Progenitor cell of endocrine pancreas (in vitro differentiated cells): Measurements from ENCODE around the gene HDAC7. TPM values are rescaled to one million over a fixed set of nuclear protein-coding genes. Genes with fewer than 3 reads are reported as not detected.
"Not testable (repeated sequence)": the region's sequence is repeated elsewhere in the genome, so short reads cannot be mapped to it uniquely, and the experiment has no call there.

Experiments used
- DNase-seq: peaks from one replicate; pipeline ENCODE4 v3.0.0; 2021; ENCODE audit warnings: low spot score; ENCODE audit not compliant: unreplicated experiment
- H3K27ac Mint-ChIP-seq: 2 replicates; pipeline ENCODE4 v1.8.0; 2021; ENCODE audit warnings: mild to moderate bottlenecking, moderate library complexity, mixed read lengths
- H3K27me3 Mint-ChIP-seq: 2 replicates; pipeline ENCODE4 v1.8.0; 2021; ENCODE audit warnings: mixed read lengths
- H3K36me3 Mint-ChIP-seq: 2 replicates; pipeline ENCODE4 v1.8.0; 2022; ENCODE audit warnings: mixed read lengths; ENCODE audit not compliant: insufficient read depth
- H3K4me1 Mint-ChIP-seq: 2 replicates; pipeline ENCODE4 v1.8.0; 2021; ENCODE audit warnings: low read depth, mixed read lengths
- H3K4me3 Mint-ChIP-seq: 2 replicates; pipeline ENCODE4 v1.8.0; 2021; ENCODE audit warnings: low read depth, mild to moderate bottlenecking, moderate library complexity, mixed read lengths
- H3K9me3 Mint-ChIP-seq: 2 replicates; pipeline ENCODE4 v1.8.0; 2021; ENCODE audit warnings: low read depth, mixed read lengths
- CTCF ChIP-seq: fragments of 200-600 bp; sonication (generic); IDR thresholded peaks from one replicate; pipeline ENCODE4 v1.5.0; 2021; ENCODE audit warnings: antibody characterized with exemption, mild to moderate bottlenecking; ENCODE audit not compliant: unreplicated experiment
- total RNA-seq: library from RNA; stranded (reverse); gene quantifications from 2 replicates; pipeline ENCODE4 v1.2.1, GENCODE V29; 2021

Gene HDAC7
- total RNA-seq, 1 donor from 2014 or later: 80.0 TPM

GRCh38 chr12:47812797-47813510, 6.7 kb downstream of the HDAC7 start:
- H3K4me1 Mint-ChIP-seq: peaks cover 31% of the 10 kb centered on the region
- H3K27ac Mint-ChIP-seq: peak overlapping the region; percentile 90
- peaks cover 2% of the 10 kb centered on the region for H3K36me3 Mint-ChIP-seq
- no peaks in the 10 kb centered on the region for H3K9me3 Mint-ChIP-seq
- DNase-seq: peak; percentile 69
- no peaks in the 10 kb centered on the region for H3K27me3 Mint-ChIP-seq
- peak overlapping the region; percentile 54 for H3K4me3 Mint-ChIP-seq
- no peak for TF ChIP-seq CTCF

GRCh38 chr12:47811581-47812484, 7.9 kb downstream of the HDAC7 start:
- Mint-ChIP-seq H3K4me3 (peak overlapping the region; percentile 54), H3K27me3 (no peaks in the 10 kb centered on the region), H3K4me1 (peaks cover 32% of the 10 kb centered on the region), H3K9me3 (no peaks in the 10 kb centered on the region), H3K27ac (peak overlapping the region; percentile 90), H3K36me3 (peaks cover 2% of the 10 kb centered on the region)
- TF ChIP-seq CTCF: no peak
- no peak for DNase-seq

GRCh38 chr12:47811072-47811396, 8.7 kb downstream of the HDAC7 start:
- Mint-ChIP-seq H3K4me3 (no peak overlapping the region), H3K9me3 (no peaks in the 10 kb centered on the region), H3K36me3 (peaks cover 2% of the 10 kb centered on the region), H3K27ac (no peak overlapping the region), H3K4me1 (peaks cover 30% of the 10 kb centered on the region), H3K27me3 (no peaks in the 10 kb centered on the region)
- no peak for DNase-seq
- no peak for TF ChIP-seq CTCF

GRCh38 chr12:47809518-47809917, 10.2 kb downstream of the HDAC7 start:
- H3K9me3 Mint-ChIP-seq, H3K36me3 Mint-ChIP-seq, H3K27me3 Mint-ChIP-seq, H3K27ac Mint-ChIP-seq, DNase-seq, H3K4me3 Mint-ChIP-seq: not testable (repeated sequence)
- peaks cover 27% of the 10 kb centered on the region for H3K4me1 Mint-ChIP-seq

- no peak for DNase-seq
- H3K4me3 Mint-ChIP-seq: no peak overlapping the region
Observed at GRCh38 chr12:47808574-47809365, 10.9 kb downstream of the HDAC7 start.

More at GRCh38 chr12:47808574-47809365, 10.9 kb downstream of the HDAC7 start:
- H3K27ac Mint-ChIP-seq: peak overlapping the region; percentile 17
- peaks cover 24% of the 10 kb centered on the region for H3K4me1 Mint-ChIP-seq
- peak; percentile 16 for TF ChIP-seq CTCF
- H3K36me3 Mint-ChIP-seq: no peaks in the 10 kb centered on the region
- H3K9me3 Mint-ChIP-seq: no peaks in the 10 kb centered on the region
- no peaks in the 10 kb centered on the region for H3K27me3 Mint-ChIP-seq
